ENCODE results near the gene BMPER. TPM values are rescaled to one million over a fixed set of nuclear protein-coding genes. Genes with fewer than 3 reads are reported as not detected.

The BMPER gene
- total RNA-seq, 1 experiment from 2014 or later, result 0.50 TPM

DNA sequence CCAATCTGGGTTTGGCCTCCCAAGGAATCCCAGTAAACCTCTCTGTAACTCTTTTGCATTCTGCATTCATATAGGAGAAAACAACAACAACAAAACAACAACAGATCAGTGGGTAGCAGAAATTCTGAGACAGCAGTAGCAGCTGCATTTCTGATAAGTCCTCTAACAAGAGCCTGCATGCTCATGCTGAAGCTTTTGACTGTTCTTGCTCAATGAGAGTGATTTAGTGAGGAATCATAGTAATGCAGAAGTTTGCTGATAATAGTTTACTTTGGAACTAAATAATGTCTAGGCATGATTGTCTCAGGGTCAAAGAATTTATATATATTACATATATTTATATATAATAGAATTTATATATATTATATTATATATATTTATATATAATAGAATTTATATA lies 35.2 kb downstream of the BMPER start:
- Histone ChIP-seq H3K36me3 (ENCODE audit: low read depth) (no peaks in the 10 kb centered on the region), H2AFZ (no peak overlapping the region), H3K27ac (no peak overlapping the region), H3K9me2 (ENCODE audit: insufficient read depth) (no peaks in the 10 kb centered on the region), H4K20me1 (ENCODE audit: insufficient read depth) (no peaks in the 10 kb centered on the region), H3K9me3 (ENCODE audit: insufficient read depth, low read depth) (no peaks in the 10 kb centered on the region), H3K4me3 (no peak overlapping the region), H3K27me3 (ENCODE audit: insufficient read depth, low read depth) (no peaks in the 10 kb centered on the region), H3K4me2 (no peak overlapping the region), H3F3A (ENCODE audit: insufficient read depth, low read depth) (no peaks in the 10 kb centered on the region), H3K4me1 (replicated peaks; ENCODE audit: insufficient read depth) (no peaks in the 10 kb centered on the region), H3K79me2 (ENCODE audit: low read depth) (no peaks in the 10 kb centered on the region)
- POLR2A ChIA-PET (ENCODE audit: unreplicated experiment), result no interaction called here
- no TSS peak for BruUV-seq (replicated peaks)
- intact Hi-C loops (cut with micrococcal nuclease; ENCODE audit: unreplicated experiment), result no loop called here
- CTCF ChIA-PET, result no interaction called here
- DNase-seq, result peak in 1 of 2 experiments; percentile 34
- TF ChIP-seq EZH2 (IDR thresholded peaks at IDR 0.05; ENCODE audit: low read depth), result no peak
- TF ChIP-seq CTCF (conservative IDR thresholded peaks at IDR 0.05), result no peak

GRCh38 chr7:33941418-33941817 lies 36.1 kb downstream of the BMPER start:
- ChIA-PET POLR2A (ENCODE audit: unreplicated experiment) (no interaction called here), CTCF (interaction anchor here (1.2 kb wide), 1 partner anchor 9 kb away, joined by 4 read pairs; no protein-coding TSS in a partner anchor)
- peak in 1 of 2 experiments; percentile 18 for DNase-seq
- Histone ChIP-seq H4K20me1 (ENCODE audit: insufficient read depth) (no peaks in the 10 kb centered on the region), H3K9me3 (ENCODE audit: insufficient read depth, low read depth) (no peaks in the 10 kb centered on the region), H3K79me2 (ENCODE audit: low read depth) (no peaks in the 10 kb centered on the region), H3K36me3 (ENCODE audit: low read depth) (no peaks in the 10 kb centered on the region), H3K4me2 (no peak overlapping the region), H3K4me3 (no peak overlapping the region), H3K27ac (no peak overlapping the region), H3K27me3 (ENCODE audit: insufficient read depth, low read depth) (no peaks in the 10 kb centered on the region), H3K9me2 (ENCODE audit: insufficient read depth) (no peaks in the 10 kb centered on the region), H2AFZ (no peak overlapping the region), H3F3A (ENCODE audit: insufficient read depth, low read depth) (no peaks in the 10 kb centered on the region), H3K4me1 (replicated peaks; ENCODE audit: insufficient read depth) (no peaks in the 10 kb centered on the region)
- intact Hi-C loops (cut with micrococcal nuclease; ENCODE audit: unreplicated experiment), result no loop called here
- no TSS peak for BruUV-seq (replicated peaks)
- TF ChIP-seq EZH2 (IDR thresholded peaks at IDR 0.05; ENCODE audit: low read depth), result no peak
- TF ChIP-seq CTCF (conservative IDR thresholded peaks at IDR 0.05), result no peak

GRCh38 chr7:33946094-33946699 lies 40.9 kb downstream of the BMPER start:
- Histone ChIP-seq H3K36me3 (ENCODE audit: low read depth) (no peaks in the 10 kb centered on the region), H3K4me1 (replicated peaks; ENCODE audit: insufficient read depth) (no peaks in the 10 kb centered on the region), H3K9me2 (ENCODE audit: insufficient read depth) (0 out of 2 replicates have a peak, but pooled peaks cover 4% of the 10 kb centered on the region), H3F3A (ENCODE audit: insufficient read depth, low read depth) (no peaks in the 10 kb centered on the region), H3K27ac (no peak overlapping the region), H2AFZ (no peak overlapping the region), H4K20me1 (ENCODE audit: insufficient read depth) (no peaks in the 10 kb centered on the region), H3K79me2 (ENCODE audit: low read depth) (no peaks in the 10 kb centered on the region), H3K27me3 (ENCODE audit: insufficient read depth, low read depth) (no peaks in the 10 kb centered on the region), H3K4me3 (no peak overlapping the region), H3K4me2 (no peak overlapping the region), H3K9me3 (ENCODE audit: insufficient read depth, low read depth) (no peaks in the 10 kb centered on the region)
- BruUV-seq (replicated peaks), result no TSS peak
- TF ChIP-seq EZH2 (IDR thresholded peaks at IDR 0.05; ENCODE audit: low read depth) (no peak), CTCF (conservative IDR thresholded peaks at IDR 0.05) (no peak)
- intact Hi-C loops (cut with micrococcal nuclease; ENCODE audit: unreplicated experiment), result no loop called here
- peak; percentile 3 to 31 for DNase-seq
- CTCF ChIA-PET, result no interaction called here
- POLR2A ChIA-PET (ENCODE audit: unreplicated experiment), result no interaction called here
